HepG2 (cell line): ENCODE measurements around the gene SPACDR. TPM values are rescaled to one million over a fixed set of nuclear protein-coding genes. Genes with fewer than 3 reads are reported as not detected.

Experiments
- EED ChIP-seq: sonication (generic); formaldehyde crosslinking; IDR thresholded peaks from 2 replicates; pipeline ENCODE4 v1.5.0; 2020; ENCODE audit warnings: mild to moderate bottlenecking, missing genetic modification reagents
- GABPB1 ChIP-seq: IDR thresholded peaks from 2 replicates; pipeline ENCODE4 v1.6.1; 2016; ENCODE audit warnings: mild to moderate bottlenecking, missing genetic modification reagents, moderate library complexity, missing compliant biosample characterization
- KLF15 ChIP-seq: sonication (generic); formaldehyde crosslinking; IDR thresholded peaks from 2 replicates; pipeline ENCODE4 v1.8.1; 2023; ENCODE audit warnings: borderline replicate concordance, mild to moderate bottlenecking, inconsistent platforms, missing genetic modification reagents, mixed read lengths
- MYPOP ChIP-seq: sonication (generic); formaldehyde crosslinking; IDR thresholded peaks from 2 replicates; pipeline ENCODE4 v1.8.1; 2023; ENCODE audit warnings: mild to moderate bottlenecking, moderate library complexity, missing genetic modification reagents
- TSC22D2 ChIP-seq: sonication (generic); formaldehyde crosslinking; IDR thresholded peaks from 2 replicates; pipeline ENCODE4 v1.5.1; 2020; ENCODE audit warnings: missing genetic modification reagents, mild to moderate bottlenecking, borderline replicate concordance
- ZBED4 ChIP-seq: sonication (generic); formaldehyde crosslinking; IDR thresholded peaks from 2 replicates; pipeline ENCODE4 v1.4.0; 2020; ENCODE audit warnings: missing genetic modification reagents, borderline replicate concordance
- ZNF225 ChIP-seq: sonication (generic); formaldehyde crosslinking; IDR thresholded peaks from 2 replicates; pipeline ENCODE4 v1.4.0; 2020; ENCODE audit warnings: mild to moderate bottlenecking, missing genetic modification reagents
- ZNF407 ChIP-seq: sonication (generic); formaldehyde crosslinking; IDR thresholded peaks from one replicate; pipeline ENCODE4 v1.5.1; 2020; ENCODE audit warnings: mild to moderate bottlenecking, missing genetic modification reagents; ENCODE audit errors: not compliant biosample characterization
- ZNF614 ChIP-seq: IDR thresholded peaks from 2 replicates; pipeline ENCODE4 v1.6.1; 2018; ENCODE audit warnings: missing biosample characterization, missing genetic modification reagents, inconsistent platforms, borderline replicate concordance
- ZNF674 ChIP-seq: sonication (generic); formaldehyde crosslinking; IDR thresholded peaks from 2 replicates; pipeline ENCODE4 v1.5.0; 2020; ENCODE audit warnings: low read depth, mild to moderate bottlenecking, missing genetic modification reagents
- ZSCAN5A ChIP-seq: sonication (generic); formaldehyde crosslinking; IDR thresholded peaks from 2 replicates; pipeline ENCODE4 v1.8.0; 2022; ENCODE audit warnings: mild to moderate bottlenecking, missing genetic modification reagents, borderline replicate concordance
- ZSCAN9 ChIP-seq: IDR thresholded peaks from 2 replicates; pipeline ENCODE4 v1.6.1; 2016; ENCODE audit warnings: borderline replicate concordance
- polyA plus RNA-seq, 8 experiments: library from polyadenylated mRNA; depleted of rRNA in 3 of 8; stranded (reverse) in 7 of 8; unstranded in 1 of 8; fragments of >200 nt; fragmentation: Illumina TruSeq in 4 of 8; extraction: Trizol in 4 of 8; gene quantifications; 2 replicates each; pipeline versions ENCODE4 v1.2.1 to v1.2.3, GENCODE V29; 2011 to 2016; ENCODE audit warnings: low read depth in 4 of 8, missing spikeins in 1 of 8, mixed read lengths in 1 of 8; ENCODE audit not compliant: insufficient read depth in 1 of 8
- total RNA-seq, 5 experiments: library from RNA; depleted of rRNA; stranded (reverse); fragments of >200 nt; fragmentation: Illumina TruSeq; extraction: Trizol; gene quantifications; 2 replicates each; pipeline ENCODE4 v1.2.3, GENCODE V29; 2016; ENCODE audit warnings: low read depth in 1 of 5

SPACDR gene
- total and polyA plus RNA-seq, 2 of the 13 experiments (the other 11 are each of a cell fraction or from before 2014, with no cell fraction given), result 0.41 TPM; not detected in 1

DNA sequence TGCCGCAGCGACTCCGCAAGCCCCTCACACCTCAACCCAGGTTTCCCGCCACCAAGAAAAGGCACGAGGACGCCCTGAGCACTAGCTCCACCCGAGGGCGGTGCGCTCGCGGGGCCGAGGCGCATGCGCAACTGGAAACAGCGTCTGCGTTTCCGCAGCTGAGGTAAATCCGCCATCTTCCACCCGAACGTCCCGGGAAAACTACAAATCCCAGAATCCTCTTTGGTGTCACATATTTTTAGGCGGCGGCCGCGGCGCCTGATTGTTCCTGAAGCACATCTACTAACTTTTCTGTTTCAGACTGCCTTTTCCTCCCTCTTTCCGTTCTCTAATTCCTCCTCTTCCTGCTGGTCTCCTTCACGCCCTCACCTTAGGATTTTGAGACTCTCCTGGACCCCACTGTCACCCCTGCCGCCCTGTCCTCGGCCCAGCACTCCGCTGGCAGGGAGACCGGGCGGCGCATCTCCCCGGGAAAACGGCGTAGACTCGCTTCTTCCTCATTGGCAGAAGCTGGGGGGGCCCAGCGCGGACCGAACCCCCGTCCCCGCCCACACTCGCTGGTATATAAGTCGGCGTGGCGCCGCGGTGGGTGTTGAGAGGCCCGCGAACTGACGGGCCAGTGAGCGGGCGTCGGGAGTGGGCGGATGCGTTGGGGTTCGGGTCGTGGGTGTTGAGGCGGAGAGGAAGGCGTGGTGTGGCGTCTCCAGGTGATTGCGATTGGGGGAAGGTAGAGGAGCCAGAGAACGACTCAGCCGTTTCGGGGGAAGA is 35.7 kb downstream of the SPACDR start, which contains the start of gene ZCWPW1 (continued):
- TF ChIP-seq ZNF614 (CRISPR knock-in tag) (peak; percentile 19; the same call in 1 of the 2 replicates), ZNF674 (CRISPR knock-in tag) (no peak), ZNF225 (CRISPR knock-in tag) (peak; percentile 55), KLF15 (CRISPR knock-in tag) (peak; percentile 58; the same call in 1 of the 2 replicates), MYPOP (CRISPR knock-in tag) (0 out of 2 replicates have a peak, but pooled peaks have one; percentile 8), ZSCAN5A (peak; percentile 56; the same call in 1 of the 2 replicates), EED (peak; percentile 83; the same call in 1 of the 2 replicates), ZSCAN9 (no peak; the same call in none of the 2 replicates), GABPB1 (peak; percentile 83), TSC22D2 (CRISPR knock-in tag) (0 out of 2 replicates have a peak, but pooled peaks have one; percentile 86), ZBED4 (peak; percentile 41), ZNF407 (CRISPR knock-in tag) (no peak)
